ENCODE measurements around the gene TMA7. TPM values are rescaled to one million over a fixed set of nuclear protein-coding genes. Genes with fewer than 3 reads are reported as not detected.
A peak's percentile ranks its signal among the peaks of the same experiment; 100 is the strongest.
"Not testable (repeated sequence)": the region's sequence is repeated elsewhere in the genome, so short reads cannot be mapped to it uniquely, and the experiment has no call there.

The TMA7 gene
- total RNA-seq, 6 experiments from 2014 or later, result 64.8 to 182 (median 80.1) TPM

DNA sequence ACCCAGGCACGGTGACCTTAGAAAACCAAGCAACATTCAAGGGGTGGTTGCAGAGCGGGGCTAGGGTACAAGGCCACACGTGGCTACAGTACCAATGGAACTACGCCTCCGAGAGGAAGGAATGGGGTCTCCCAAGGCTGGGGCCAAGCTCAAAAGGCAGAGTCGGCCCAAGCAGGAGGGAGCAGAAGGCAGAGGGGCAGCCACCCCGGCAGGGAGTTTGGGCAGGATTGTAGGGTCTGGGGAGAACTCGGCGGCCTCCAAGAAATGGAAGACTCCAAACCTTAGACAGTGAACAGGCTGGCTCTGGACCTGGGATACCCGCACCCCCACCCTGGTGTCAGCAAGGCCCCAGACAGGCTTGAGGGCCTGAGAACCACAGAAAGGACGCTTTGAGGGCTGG is 35.1 kb downstream of the TMA7 start:
- Histone ChIP-seq H3K4me3 (no peak overlapping the region), H3K36me3 (no peaks in the 10 kb centered on the region), H3K27me3 (no peaks in the 10 kb centered on the region), H3K4me1 (peaks cover 0 to 27% (median 13%) of the 10 kb centered on the region in 4 donors), H3K9me3 (no peaks in the 10 kb centered on the region), H3K27ac (no peak overlapping the region)
- DNase-seq (no peak), ATAC-seq (no peak)
- 93% methylated on average over 4 of the region's 11 CpGs for WGBS (ENCODE audit: insufficient coverage, low coverage, low lambda C conversion rate, missing lambda C conversion rate)
- TF ChIP-seq POLR2A (IDR thresholded peaks at IDR 0.05) (no peak), CTCF (IDR thresholded peaks at IDR 0.05) (no peak)
- intact Hi-C loops (cut with DNase I), result no loop called here

DNA sequence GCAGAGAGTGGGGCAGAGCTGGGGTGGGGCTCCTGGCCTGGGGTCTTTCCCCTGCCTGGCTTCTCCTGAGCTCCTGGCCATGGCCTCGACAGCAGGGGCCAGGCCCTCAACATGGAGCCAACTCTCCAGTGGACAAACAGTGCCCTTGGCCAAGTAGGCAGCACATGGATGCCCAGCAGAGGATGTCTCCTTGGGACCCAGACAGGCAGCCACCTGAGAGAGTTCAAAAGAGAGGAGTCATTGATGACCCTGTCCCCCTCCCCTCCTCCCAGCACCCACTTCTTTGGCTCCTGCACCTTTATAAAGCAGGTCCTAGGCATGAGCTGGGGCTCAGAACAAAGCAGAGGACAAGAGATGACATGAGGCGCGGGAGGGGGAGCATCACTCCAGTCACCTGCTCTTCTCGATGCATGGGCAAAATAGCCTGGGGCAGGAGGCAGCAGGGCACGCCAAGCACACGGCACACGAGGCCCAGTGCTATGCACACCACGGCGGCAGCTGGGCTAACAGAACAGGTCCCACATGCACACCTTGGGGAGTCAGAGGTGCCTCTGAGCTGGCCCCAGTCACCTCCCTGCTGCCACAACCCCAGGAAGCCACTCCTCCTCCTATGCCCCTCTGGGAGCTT is 36.5 kb downstream of the TMA7 start:
- WGBS (ENCODE audit: insufficient coverage, low coverage, low lambda C conversion rate, missing lambda C conversion rate), result 80% methylated on average over 1 of the region's 9 CpGs
- Histone ChIP-seq H3K4me3 (no peak overlapping the region), H3K27me3 (no peaks in the 10 kb centered on the region), H3K9me3 (no peaks in the 10 kb centered on the region), H3K27ac (no peak overlapping the region), H3K4me1 (peaks cover 0 to 14% (median 6%) of the 10 kb centered on the region in 4 donors), H3K36me3 (no peaks in the 10 kb centered on the region)
- TF ChIP-seq POLR2A (IDR thresholded peaks at IDR 0.05) (no peak), CTCF (IDR thresholded peaks at IDR 0.05) (no peak)
- DNase-seq (no peak), ATAC-seq (no peak)
- intact Hi-C loops (cut with DNase I), result no loop called here

DNA sequence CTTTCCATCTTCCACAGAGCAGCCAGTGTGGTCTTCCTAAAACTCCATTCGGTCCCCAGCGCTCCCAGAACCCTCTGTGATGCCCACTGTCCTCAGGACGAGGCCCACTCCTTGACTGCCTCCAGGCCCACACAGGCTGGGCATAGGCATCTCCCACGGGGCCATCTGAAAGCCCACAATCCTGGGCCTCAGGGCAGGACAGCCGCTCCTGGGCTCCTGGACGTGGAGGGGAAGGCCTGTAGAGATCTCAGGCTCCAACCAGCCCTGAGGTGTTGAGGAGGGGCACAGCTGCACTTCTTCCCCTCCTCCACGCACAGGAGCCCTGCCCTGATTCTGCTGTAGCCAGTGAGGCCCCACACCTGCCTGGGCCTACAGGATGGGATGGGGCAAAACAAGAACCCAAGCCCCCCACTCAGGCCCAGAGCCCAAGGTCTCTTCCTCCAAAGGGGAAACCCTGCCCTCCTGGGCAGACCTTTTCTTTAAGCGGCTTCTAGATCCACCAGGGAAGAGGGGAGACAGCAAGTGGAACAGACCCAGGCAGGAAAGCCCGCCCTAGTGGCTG is 38.0 kb downstream of the TMA7 start:
- Histone ChIP-seq H3K4me1 (peaks cover 0 to 9% (median 3%) of the 10 kb centered on the region in 4 donors), H3K27ac (no peak overlapping the region), H3K9me3 (no peaks in the 10 kb centered on the region), H3K4me3 (no peak overlapping the region), H3K36me3 (no peaks in the 10 kb centered on the region), H3K27me3 (no peaks in the 10 kb centered on the region)
- intact Hi-C loops (cut with DNase I), result no loop called here
- DNase-seq, result no peak
- ATAC-seq, result no peak
- TF ChIP-seq POLR2A (IDR thresholded peaks at IDR 0.05), result no peak
- WGBS (ENCODE audit: insufficient coverage, low coverage, low lambda C conversion rate, missing lambda C conversion rate), result no CpG with 5 or more reads among the region's 9 CpGs

- Histone ChIP-seq H3K27ac (no peak overlapping the region), H3K4me3 (no peak overlapping the region), H3K27me3 (no peaks in the 10 kb centered on the region), H3K4me1 (peaks cover 0 to under 1% (median 0%) of the 10 kb centered on the region in 4 donors), H3K9me3 (no peaks in the 10 kb centered on the region), H3K36me3 (no peaks in the 10 kb centered on the region)
- DNase-seq (no peak), ATAC-seq (peak; percentile 23 to 58 (median 45))
- WGBS (ENCODE audit: insufficient coverage, low coverage, low lambda C conversion rate, missing lambda C conversion rate), result 80% methylated on average over 10 of the region's 19 CpGs
- TF ChIP-seq CTCF (IDR thresholded peaks at IDR 0.05) (no peak), POLR2A (IDR thresholded peaks at IDR 0.05) (no peak)
- intact Hi-C loops (cut with DNase I), result no loop called here
These were observed 38.8 kb downstream of the TMA7 start for GRCh38 chr3:48478626-48479555.

DNA sequence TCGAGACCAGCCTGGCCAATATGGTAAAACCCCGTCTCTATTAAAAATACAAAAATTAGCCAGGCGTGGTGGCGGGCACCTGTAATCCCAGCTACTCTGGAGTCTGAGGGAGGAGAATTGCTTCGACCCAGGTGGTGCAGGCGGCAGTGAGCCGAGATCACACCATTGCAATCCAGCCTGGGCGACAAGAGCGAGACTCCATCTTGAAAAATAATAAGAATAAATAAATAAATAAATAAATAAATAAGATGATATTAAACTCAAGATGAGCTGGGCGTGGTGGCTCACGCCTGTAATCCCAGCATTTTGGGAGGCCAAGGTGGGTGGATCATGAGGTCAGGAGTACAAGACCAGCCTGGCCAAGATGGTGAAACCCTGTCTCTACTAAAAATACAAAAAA is 40.8 kb downstream of the TMA7 start:
- H3K4me3 ChIP-seq; H3K27ac ChIP-seq; ATAC-seq; DNase-seq; H3K9me3 ChIP-seq; H3K27me3 ChIP-seq; H3K4me1 ChIP-seq; H3K36me3 ChIP-seq; intact Hi-C loops (cut with DNase I): not testable (repeated sequence)
- 95% methylated on average over 9 of the region's 11 CpGs for WGBS (ENCODE audit: insufficient coverage, low coverage, low lambda C conversion rate, missing lambda C conversion rate)

GRCh38 chr3:48482822-48483221 is 42.8 kb downstream of the TMA7 start:
- DNase-seq; H3K27ac ChIP-seq; ATAC-seq; H3K36me3 ChIP-seq; H3K4me3 ChIP-seq; H3K27me3 ChIP-seq; H3K9me3 ChIP-seq; H3K4me1 ChIP-seq; intact Hi-C loops (cut with DNase I): not testable (repeated sequence)
- WGBS (ENCODE audit: insufficient coverage, low coverage, low lambda C conversion rate, missing lambda C conversion rate), result 84% methylated on average over 5 of the region's 6 CpGs
